Raji (cell line): Measurements from ENCODE around the gene LIPH.

Source experiments
- POLR2A ChIP-seq: IDR thresholded peaks from 2 replicates; pipeline ENCODE4 v1.6.1; 2011; ENCODE audit warnings: low read depth, low read length, control low read depth; ENCODE audit not compliant: insufficient read depth

LIPH gene

DNA sequence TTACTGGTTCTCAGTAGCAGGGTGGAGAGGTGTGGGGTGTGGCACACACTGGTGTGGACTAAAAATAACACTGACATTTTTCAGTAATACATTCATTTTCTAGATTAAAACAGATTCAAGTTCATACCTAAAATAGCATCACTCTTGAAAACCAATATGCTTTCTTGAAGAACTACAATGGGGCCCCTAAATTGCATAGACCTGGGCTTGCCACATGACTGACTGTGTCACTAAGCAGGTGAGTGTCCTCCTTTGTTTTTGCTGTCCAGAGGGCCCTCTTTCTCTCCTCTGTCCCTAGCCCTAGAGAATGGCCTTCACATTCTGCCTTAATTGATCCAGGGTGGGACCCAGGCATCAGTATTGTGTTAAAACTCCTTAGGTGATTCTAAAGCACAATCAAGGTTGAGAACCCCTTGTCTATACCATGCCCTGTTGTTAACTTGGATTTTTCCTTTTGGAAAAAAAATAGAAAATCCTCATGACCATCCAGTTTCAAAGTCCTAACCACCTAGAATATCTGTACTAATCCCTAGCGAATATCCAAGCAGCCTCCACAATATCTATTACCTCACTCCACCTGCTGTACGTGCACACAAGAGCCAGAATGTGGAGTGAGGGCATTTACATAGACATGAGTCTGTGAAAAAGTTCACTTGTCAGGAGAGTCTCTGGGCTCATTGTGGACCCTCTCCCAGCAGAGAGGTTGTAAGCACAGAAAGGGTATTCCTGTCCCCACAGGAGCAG is 34.8 kb downstream of the LIPH start:
- no peak for TF ChIP-seq POLR2A

DNA sequence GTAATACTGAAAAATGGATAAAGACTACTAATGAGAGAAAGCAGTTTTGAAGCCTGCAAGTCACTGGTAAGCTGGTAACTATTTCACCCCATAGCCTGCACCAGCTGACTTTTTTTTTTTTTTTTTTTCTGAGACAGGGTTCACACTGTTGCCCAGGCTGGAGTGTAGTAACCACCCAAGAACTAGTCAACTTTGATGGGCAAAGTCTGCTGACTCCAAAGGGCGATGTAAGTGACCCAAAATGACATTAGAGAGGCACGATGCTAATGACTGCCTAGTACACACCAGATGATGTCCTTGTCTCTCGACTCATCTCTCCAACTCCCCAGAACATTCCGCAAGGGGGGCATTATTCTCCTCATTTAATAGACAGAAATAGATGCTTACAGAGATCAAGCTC is 40.7 kb downstream of the LIPH start:
- TF ChIP-seq POLR2A: no peak

DNA sequence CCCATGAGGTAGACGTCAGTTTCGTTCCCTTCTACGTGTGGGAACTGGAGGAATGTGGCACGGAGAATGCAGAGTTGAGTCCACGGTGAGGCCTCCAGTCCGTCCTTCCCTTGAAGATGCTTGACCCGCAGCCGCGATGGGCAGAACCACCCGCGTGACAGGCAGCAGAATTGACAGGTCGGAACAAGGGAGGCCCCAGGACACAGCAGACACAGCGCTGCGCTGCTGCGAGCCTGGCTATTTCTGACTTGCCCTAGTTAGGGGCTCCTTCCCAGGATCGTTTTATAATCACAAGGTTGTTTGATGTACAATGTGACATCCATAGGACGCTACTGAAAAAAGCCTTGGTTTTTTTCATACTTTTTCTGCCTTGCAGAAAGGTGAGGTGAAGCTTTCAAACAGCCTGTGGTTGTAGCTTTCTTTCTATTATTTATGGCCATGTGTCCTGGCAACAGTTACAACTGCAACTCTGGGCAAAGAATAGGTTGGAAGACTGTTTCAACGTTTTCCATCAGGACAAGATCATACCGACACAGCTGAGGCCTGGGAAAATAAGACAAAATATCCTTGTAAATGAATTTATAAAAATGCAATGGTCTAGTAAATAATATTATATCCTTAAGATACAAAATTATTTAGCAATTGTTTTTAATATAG is 43.9 kb downstream of the LIPH start:
- no peak for TF ChIP-seq POLR2A

DNA sequence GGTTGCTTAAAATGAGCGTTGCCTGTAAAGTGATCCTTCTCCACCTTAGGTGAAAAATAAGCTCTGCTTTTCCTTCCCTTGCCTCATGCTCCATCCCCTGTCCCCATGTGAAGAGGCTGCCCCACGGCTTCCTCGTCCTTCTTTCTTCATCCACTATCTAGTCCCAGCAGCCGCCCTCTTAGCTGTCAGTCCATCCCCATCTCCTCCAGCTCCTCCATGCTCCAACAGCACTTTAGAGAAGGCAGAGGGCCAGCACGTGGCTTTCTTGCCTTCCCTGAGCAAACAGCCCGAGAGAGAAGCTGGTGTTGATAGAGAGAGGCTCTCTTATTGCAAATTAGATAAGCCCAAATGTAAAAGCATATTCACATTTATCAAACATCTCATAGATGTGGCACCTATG is 44.5 kb downstream of the LIPH start:
- TF ChIP-seq POLR2A: no peak

DNA sequence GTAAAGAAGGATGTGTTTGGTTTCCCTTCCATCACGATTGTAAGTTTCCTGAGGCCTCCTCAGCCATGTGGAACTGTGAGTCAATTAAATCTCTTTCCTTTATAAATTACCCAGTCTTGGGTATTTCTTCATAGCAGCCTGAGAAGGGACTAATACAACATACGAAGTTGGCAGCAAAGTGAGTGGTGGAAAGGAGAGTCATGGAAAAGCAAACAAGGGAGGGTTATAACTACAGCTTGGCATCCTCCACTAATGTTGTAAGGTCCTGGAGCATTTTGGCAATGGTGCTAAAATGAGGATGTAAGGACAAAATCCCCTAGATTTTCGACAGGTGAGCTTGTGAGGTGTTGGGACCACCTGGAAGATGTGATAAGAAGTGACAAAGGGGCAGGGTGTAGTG is 47.8 kb downstream of the LIPH start:
- no peak for TF ChIP-seq POLR2A

DNA sequence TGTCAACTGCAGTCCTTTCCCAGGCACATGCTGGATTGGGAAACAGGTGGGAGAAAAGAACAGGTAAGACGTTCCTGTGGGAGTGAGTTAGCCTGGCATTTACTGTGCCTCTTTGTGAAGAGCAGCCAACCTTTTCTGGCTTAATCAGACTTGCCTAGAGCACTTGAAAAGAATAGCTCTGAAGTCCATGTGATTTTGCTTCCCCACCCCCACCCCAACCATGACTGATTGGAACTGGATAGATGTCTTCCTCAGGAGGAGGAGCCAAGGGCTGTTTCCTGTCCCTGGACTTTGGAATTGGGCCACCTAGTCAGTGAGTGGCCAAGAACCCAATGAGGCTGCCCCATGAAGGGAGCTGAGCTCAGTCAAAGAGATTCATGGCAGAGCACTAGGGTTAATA is 48.9 kb downstream of the LIPH start:
- TF ChIP-seq POLR2A: no peak

DNA sequence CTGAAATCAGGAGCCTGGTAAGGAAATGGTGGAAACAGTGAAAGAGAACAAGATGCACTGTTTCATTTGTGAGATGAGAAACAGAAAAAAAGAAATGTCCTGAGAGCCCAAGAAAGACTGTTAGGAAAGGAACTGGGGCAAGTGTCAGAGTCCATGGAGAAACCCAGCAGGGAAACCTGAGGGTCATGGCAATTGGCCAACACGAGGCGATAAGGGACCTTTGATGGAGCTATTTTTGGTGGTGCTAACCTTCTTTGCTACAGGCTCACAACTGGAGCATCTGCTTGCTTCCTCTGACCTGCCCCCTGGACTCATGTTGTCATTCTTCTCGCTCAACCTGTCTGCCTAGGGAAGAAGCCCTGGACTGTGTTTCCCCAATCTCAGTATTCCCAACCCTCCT is 49.4 kb downstream of the LIPH start:
- TF ChIP-seq POLR2A: no peak

DNA sequence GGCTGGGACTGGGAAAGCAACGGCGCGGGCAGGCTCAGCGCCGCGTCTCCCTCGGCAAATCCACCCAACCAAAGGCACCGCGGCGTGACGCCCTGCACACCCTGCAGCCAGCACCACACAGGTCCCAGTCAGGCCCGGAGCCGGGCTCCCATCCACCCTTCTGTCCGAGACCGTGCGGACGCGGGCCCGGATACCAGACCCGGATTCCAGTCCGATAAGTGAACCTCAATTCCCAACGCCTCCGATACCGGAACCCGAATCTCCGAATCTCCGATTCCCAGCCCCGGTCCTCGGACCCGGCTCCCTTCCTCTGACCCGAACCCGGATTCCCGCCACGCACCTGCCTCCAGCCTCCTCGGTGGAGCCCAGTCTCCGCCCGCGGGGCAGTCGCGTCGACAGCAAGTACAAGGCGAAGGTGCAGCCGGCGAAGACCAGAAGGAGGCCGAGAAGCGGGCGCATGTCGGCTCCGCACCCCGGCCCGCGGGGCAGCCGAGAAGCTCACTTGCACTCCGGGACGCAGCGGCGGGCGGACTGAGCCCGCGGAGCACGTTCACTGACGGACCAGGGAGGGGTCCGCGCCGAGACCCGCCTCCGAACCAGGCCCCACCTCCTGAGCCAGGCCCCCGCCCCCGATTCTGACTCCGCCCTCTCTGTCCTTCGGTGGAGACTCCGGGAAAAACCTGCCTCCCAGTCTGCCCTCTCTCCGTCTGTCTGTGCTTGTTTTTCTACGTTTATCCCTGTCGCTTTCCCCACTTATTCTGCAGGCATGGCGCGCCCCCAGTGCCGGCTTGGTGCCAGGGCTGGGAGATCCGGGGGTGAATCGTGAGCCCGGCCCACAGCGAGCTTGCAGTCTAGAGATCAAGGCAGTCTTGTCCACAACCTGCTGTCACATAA is 53.6 kb downstream of the LIPH start, which contains the start of gene TMEM41A:
TSS of gene TMEM41A (minus strand) at position 533 of the 894 bp plus-strand sequence. CDS start at position 459, 74 bp downstream.
- TF ChIP-seq POLR2A: peak; percentile 94

DNA sequence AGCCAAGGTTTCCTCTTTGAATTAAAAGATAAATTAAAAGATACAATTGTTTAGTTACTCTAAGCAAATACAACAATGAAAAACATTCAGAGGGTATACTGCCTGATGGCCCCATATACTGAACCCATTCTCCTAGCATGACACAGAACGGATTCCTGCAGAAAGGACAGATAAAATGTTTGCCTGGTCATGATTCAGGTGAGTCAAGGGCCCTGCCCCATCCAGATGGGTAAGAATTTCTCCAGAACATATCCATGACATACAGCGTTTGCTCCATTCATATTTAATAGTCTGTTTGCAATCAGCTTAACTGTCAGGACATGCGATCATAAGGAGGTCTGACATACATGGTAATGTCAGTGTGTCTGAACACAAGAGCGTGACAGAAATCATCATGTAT is 62.1 kb downstream of the LIPH start:
- no peak for TF ChIP-seq POLR2A

DNA sequence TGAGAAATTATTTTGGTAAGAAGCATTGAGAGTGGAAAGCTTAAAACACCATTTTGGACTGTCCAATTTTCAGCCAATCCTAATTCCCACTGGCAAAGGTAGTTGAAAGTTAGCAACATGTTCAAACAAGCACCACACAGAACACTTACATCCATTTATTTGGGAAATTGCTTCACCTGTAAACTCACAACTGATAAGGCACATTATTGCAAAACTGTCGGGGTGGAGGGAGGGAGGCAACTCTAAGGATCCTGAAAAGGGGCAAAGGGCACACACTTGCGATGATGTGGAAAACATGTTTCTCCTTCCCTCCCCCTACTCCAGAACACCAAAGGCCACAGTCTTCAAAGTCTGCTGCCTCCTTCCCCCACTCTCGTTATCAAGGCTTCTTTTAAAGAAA is 62.9 kb downstream of the LIPH start:
- no peak for TF ChIP-seq POLR2A

DNA sequence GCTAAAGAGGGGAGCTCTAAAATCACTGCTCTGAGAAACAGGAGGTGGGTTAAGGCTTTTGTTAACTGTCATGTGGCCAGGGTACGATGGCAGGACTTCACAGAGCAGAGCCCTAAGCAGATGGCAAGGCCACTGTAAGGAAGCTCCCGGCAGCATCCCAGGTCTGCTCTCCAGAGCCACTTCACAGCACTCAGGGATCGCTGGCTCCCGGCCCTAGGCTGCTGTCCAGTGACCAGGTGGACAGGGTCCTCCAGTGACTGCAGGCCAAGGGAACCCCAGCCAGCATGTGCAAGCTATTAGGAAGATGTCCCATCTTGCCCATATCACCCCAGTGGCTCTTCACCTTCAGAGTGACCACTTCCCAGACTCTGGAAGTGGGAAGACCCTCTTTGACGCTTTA is 63.9 kb downstream of the LIPH start:
- no peak for TF ChIP-seq POLR2A

DNA sequence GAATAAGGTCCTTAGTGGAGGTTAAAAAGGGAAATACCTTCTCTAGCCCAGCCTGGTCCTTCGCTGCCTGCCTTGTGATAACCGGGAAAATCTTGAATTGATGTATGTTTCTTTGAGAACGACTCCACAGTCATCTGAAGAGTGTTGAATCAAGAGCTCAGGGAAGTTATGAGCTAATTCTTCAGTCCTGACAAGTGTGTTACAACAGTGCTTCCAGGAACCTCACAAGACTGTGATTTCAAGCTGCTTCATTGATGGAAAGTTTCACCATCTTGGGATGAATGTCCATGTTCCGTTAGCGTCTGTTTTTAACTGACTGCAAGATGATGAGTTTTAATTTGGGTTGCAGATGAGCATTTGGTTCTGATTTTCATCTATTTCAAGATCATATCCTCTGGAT is 66.0 kb downstream of the LIPH start:
- TF ChIP-seq POLR2A: no peak

DNA sequence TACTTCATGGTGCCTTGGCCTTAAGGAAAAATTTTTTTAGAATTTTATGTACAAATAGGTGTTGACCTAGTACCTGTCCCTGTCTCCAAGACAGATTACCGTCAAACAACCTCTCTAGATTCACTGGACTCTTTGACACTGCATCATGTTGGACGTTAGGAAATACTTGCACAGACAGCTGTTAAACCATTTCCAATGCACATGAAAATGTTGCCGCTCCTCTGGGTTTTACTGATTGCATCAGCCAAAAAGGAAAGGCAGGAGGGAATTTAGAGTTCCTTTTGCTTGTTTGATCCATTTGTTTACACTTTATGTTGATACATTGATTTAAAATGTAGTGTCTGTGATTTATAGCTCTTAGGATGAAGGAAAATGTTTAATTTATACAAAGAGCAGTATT is 68.1 kb downstream of the LIPH start:
- no peak for TF ChIP-seq POLR2A

DNA sequence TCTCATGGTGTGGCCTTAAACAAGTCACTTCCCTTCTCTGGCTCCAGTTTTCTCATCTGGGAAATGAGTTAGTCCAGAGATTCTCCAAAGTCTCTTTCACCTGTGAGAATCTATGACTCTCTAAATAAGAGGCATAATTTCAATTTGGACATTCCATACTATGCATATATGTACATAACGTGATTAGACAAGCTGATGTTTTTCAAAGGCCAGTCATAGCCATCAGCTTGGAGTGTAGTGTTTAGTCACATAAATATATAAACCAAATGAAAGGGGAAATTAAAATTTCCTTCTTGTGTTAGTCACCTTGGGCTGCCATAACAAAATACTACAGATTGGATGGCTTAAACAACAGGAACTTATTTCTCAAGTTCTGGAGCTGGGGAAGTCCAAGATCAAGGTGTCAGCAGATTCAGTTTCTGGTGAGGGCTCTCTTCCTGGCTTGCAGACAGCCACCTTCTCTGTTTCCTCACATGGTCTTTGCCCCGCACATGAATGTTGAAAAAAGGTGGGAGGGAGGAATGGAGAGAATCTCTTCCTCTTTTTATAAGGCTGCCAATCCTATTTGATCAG is 72.9 kb downstream of the LIPH start:
- no peak for TF ChIP-seq POLR2A

DNA sequence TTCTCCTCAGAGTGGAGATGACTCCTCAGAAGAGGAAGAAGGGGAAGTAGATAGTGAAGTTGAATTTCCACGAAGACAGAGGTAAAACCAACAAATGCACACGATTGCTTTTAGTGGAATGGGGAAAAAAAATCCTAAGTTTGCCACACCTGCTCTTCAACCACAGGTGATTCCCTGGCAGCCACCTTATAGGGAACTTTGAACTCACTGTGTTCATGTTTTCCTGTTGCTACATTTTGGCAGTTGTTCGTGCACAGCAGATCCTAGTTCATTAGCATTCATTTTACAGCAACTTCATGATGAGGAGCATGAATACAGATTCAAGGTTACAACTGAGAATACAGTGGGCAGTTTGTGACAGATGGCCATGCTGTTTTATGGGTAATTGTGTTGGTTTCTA is 75.1 kb downstream of the LIPH start:
- no peak for TF ChIP-seq POLR2A
